HG03039 (cell line): ENCODE data around the gene SBNO1.
"Not testable (repeated sequence)": the region's sequence is repeated elsewhere in the genome, so short reads cannot be mapped to it uniquely, and the experiment has no call there.

Source experiments
- ATAC-seq: cut with Tn5 transposase; IDR thresholded peaks from one replicate; pipeline ENCODE4 v1.9.1; 2021; ENCODE audit warnings: mild to moderate bottlenecking, moderate library complexity; ENCODE audit not compliant: unreplicated experiment

SBNO1 gene

GRCh38 chr12:123389560-123390351, 25.1 kb upstream of the SBNO1 start:
- peak; percentile 28 for ATAC-seq

- ATAC-seq = no peak
These were observed 24.4 kb upstream of the SBNO1 start for GRCh38 chr12:123388951-123389559.

- peak; percentile 30 for ATAC-seq
These were observed 23.7 kb upstream of the SBNO1 start for GRCh38 chr12:123388177-123388950.

GRCh38 chr12:123387508-123388176, 23.0 kb upstream of the SBNO1 start:
- ATAC-seq = no peak

GRCh38 chr12:123385536-123385935, 20.9 kb upstream of the SBNO1 start:
- not testable (repeated sequence) for ATAC-seq

GRCh38 chr12:123384994-123385376, 20.3 kb upstream of the SBNO1 start:
- ATAC-seq = no peak

GRCh38 chr12:123384318-123384993, 19.8 kb upstream of the SBNO1 start:
- no peak for ATAC-seq

- no peak for ATAC-seq
These were observed 18.0 kb upstream of the SBNO1 start for GRCh38 chr12:123382684-123383083.

- ATAC-seq = no peak
These were observed 14.7 kb upstream of the SBNO1 start for GRCh38 chr12:123379391-123379790.

GRCh38 chr12:123372415-123372814, 7.8 kb upstream of the SBNO1 start:
- not testable (repeated sequence) for ATAC-seq

GRCh38 chr12:123371667-123372368, 7.2 kb upstream of the SBNO1 start:
- ATAC-seq = not testable (repeated sequence)

GRCh38 chr12:123369229-123369628, 4.6 kb upstream of the SBNO1 start:
- no peak for ATAC-seq

- ATAC-seq = not testable (repeated sequence)
These were observed 3.8 kb upstream of the SBNO1 start for GRCh38 chr12:123368431-123368830.

GRCh38 chr12:123367511-123367910, 2.9 kb upstream of the SBNO1 start:
- no peak for ATAC-seq

- peak; percentile 59 for ATAC-seq
These were observed 624 bp upstream of the SBNO1 start for GRCh38 chr12:123365025-123365917.

GRCh38 chr12:123363740-123364531, 711 bp downstream of the SBNO1 start:
- peak; percentile 16 for ATAC-seq

GRCh38 chr12:123363390-123363739, 1.3 kb downstream of the SBNO1 start:
- no peak for ATAC-seq

- ATAC-seq = no peak
These were observed 6.6 kb downstream of the SBNO1 start for GRCh38 chr12:123358035-123358434.
